ENCODE data around the gene NKAIN2.
"Not testable (repeated sequence)": the region's sequence is repeated elsewhere in the genome, so short reads cannot be mapped to it uniquely, and the experiment has no call there.

The NKAIN2 gene

DNA sequence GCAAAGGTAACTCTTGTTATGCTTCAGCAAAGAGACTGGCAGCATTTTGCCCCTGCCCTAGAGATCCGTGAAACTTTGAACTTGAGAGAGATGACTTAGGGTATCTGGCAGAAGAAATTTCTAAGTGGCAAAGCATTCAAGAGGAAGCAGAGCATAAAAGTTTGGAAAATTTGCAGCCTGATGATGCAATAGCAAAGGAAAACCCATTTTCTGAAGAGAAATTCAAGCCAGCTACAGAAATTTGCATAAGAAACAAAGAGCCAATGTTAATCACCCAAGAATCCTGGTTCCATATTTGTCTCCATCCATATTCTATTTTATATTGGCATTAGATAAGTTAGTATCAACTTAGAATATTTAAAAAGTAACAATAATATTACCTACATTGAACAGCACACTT is 934.1 kb downstream of the NKAIN2 start:
- DNase-seq, result not testable (repeated sequence)

DNA sequence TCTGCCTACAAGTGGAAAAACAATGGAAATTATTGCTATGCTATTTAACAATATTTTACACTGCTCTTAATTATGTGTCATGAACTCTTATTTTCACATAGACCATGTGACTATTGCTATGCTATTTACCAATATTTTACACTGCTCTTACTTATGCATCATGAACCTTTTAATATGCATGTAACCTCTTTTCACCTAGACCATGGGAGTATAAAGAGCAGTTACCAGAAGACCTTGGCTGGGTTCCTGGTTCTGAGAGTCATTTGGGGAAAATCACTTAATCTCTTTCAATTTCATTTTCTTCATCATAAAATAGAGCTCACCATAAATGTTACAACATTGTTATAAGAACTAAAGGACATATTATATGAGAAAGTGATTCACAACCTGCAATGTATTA is 934.8 kb downstream of the NKAIN2 start:
- no peak for DNase-seq

DNA sequence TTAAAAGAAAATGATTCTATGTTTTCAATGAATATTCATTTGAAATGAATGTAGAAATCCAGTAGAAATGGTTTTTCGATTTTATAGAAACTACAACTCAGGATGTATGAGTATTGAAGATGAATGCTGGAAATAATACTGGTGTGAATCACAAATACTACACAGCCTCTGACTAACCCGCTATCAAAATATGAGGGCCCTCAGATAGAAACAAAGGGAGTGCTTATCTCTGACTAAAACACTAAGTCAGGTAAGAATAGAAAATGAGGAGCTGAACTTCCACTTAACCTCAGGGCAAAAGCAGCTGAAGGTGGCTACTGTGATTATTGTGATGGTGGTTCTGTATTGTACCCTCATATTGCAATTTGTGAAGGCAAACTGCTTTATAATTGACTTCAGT is 937.7 kb downstream of the NKAIN2 start:
- no peak for DNase-seq

DNA sequence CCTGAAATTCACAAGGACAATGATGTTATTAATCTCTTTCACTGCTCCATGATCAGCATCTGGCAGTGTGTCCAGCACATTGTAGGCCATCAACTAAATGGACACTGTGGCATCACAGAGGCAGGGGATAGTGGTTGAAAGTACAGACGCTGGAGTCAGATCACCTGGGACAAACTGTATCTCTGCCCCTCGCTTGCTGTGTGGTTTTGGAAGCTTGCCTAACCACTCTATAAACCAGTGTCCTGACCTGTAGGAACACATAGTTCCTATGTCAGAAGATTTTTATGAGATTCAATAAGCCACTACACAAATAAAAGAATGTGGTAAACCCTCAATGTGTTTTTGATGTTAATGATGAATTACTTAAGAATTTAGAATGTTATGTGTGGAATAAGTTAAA is 939.3 kb downstream of the NKAIN2 start:
- DNase-seq, result no peak

DNA sequence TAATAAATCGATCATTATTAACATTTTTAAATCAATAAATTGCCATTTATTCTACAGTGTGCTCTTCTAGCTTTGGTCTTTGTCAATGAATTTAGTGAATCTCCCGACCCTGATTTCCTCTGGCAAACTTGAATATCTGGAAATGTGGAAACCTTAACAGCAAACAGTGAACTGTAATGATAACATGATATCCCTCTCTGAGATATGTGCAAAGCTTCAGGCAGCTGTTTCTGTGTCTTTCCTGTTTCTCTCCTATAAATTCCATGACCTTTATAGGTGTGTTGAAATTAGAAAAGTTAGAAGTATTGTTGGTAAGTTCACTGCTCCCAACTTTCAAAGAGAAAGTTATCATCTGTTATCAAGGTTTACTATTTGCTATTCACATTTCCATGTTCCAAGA is 939.8 kb downstream of the NKAIN2 start:
- DNase-seq, result no peak

DNA sequence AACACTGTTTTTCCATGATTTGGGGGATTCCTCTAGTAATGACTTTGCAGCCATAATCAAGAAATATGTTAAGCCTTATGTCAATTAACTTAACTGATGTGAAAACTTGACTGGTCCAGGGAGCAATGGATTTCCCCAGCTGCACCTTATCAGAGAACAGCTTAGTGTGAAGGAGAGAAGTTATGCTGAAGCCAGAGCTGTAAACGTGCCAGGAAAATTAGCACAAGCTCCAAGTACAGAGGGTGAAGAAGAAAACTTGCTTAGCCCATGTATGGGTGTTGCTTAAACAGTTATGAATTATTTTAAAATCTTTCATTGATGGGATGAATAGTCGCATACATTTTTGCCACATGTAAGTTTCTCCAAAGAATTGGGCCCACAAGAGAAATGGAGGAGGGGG is 943.7 kb downstream of the NKAIN2 start:
- no peak for DNase-seq

DNA sequence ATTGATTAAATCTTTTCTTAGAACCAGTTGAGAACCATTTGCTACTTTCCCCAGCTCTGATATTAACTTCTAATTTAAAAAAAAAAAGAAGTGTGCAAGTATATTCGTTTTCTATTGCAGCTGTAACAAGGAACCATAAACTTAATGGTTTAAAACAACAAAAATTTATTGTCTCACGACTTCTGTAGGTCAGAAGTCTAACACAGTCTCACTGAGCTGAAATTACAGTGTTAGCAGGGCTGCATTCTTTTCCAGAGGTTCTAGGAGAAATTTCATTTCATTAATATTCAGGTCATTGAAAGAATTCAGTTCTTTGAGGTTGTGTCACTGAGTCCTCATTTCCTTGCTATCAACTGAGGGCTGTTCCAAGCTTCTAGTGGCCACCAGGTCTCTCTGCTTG is 945.1 kb downstream of the NKAIN2 start:
- DNase-seq, result no peak

DNA sequence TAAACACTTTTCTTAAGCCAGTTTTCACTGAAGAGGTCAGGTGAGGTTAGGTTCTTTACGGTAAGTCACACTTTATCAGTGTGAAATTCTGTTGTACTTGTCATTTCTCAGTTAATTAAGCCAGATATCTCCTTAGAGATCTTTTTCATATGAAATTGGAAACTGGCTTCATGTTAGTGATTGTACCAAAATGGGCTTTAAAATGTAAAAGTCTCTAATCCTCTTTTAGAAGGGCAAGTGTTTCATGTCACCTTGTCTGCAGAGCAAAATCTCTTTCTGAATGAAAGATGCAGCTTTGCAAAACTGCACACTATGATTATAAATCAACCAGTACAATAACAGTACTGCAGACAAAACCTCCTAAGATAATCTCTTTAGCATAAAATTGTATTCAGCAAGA is 949.3 kb downstream of the NKAIN2 start:
- no peak for DNase-seq

DNA sequence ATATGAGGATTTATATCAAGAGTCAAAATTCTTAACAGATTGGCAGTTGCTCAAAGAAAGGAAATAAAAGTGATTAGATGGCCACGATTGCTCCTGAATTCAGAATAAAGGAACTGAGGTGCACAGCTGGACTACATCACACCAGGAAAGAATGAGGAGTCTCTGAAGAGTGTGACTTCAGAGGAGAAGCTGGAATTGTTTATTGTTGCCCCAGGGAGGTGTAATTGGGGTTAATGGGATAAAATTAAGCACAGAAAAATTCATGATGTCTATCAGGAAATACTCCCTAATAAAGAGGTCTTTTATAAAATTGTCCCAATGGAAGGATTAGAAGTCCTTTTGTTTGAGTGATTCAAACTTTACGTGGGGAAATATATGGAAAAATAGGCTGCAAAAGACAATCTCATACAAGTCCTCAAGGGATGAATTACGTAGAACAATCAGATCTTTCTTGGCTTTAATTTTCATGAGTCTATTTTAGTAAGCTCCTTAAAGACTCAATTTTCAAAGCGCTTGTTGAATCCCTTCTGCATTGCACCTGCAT is 950.0 kb downstream of the NKAIN2 start:
- DNase-seq, result no peak

DNA sequence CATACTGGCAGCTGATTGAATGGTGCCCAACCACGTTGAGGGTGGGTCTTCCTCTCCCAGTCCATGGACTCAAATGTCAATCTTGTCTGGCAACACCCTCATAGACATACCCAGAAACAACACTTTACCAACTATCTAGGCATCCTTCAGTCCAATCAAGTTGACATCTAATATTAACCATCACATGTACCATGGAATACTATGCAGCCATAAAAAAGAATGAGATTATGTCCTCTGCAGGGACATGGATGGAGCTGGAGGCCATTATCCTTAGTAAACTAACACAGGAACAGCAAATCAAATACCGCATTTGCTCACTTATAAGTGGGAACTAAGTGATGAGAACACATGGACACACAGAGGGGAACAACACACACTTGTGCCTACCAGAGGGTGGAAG is 951.7 kb downstream of the NKAIN2 start:
- DNase-seq, result no peak

DNA sequence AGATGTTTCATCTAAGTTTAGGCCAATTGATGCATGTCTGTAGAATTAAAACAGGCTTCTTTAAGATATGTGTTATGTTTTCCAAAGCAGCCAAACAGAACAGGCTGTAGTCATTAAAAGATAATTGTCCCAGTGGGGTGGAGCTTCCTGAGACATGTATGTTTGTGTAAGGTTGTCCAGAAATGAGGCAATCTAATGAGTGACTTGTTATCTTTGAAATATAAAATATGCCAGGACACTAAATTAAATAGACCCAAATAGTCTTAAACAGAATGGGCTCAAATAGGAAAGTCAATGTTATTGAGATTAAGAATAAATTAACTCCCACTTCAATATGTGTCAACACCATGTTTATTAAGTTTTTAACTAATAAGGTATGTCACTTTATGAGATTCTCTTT is 953.9 kb downstream of the NKAIN2 start:
- no peak for DNase-seq

DNA sequence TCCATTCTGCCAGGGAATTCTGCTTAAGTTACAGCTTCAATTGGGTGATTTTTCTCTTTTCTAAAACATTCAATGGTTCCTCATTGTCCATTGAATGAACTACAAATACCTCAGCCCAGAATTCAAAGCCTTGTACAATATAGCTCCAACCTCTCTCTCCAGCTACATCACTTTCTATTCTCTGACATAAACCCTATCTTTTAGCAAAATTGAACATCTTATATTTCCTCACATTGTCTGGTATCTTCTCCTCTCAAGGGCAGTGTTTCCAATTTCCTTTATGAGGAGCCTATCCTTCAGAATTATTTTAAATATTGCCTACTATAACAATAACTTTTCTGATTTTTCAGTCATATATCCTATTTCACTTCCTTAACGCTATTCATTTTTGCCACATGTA is 955.0 kb downstream of the NKAIN2 start:
- no peak for DNase-seq

DNA sequence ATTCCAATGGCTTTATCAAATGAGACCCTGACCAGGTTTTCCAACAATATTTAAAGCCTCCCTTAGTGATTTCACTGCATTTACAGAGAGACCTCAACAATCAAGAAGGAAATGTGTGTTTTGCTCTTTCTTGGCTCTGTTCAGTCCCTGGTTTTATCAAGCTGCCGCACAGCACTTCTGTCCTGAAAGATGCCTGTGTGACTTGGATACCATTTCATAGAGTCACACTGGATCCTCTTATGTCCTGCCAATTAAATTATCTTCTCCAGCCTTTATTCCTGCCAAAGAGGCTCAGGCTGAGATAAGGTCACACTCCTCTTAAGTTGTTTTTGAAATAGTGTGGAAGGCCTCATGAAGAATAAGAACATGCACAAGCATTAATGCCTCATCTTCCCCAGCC is 961.6 kb downstream of the NKAIN2 start:
- no peak for DNase-seq

DNA sequence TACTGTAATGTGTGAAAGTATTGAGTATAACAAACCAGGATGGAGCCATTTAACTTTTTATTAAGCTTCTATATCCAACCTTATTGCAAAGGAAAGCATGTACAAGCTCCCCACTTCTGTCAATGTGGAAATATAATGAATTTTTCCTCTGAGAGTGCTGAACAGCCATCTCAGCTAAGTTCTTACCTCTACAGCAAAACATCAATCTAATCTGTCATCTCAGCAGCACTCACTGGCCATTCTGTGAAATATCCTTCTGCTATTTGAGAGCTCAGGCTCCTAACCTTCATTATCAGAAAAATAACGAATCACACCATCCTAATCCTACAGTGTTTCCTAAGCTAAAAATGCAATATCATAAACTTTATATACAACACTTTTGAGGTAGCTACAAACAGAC is 964.6 kb downstream of the NKAIN2 start:
- no peak for DNase-seq

DNA sequence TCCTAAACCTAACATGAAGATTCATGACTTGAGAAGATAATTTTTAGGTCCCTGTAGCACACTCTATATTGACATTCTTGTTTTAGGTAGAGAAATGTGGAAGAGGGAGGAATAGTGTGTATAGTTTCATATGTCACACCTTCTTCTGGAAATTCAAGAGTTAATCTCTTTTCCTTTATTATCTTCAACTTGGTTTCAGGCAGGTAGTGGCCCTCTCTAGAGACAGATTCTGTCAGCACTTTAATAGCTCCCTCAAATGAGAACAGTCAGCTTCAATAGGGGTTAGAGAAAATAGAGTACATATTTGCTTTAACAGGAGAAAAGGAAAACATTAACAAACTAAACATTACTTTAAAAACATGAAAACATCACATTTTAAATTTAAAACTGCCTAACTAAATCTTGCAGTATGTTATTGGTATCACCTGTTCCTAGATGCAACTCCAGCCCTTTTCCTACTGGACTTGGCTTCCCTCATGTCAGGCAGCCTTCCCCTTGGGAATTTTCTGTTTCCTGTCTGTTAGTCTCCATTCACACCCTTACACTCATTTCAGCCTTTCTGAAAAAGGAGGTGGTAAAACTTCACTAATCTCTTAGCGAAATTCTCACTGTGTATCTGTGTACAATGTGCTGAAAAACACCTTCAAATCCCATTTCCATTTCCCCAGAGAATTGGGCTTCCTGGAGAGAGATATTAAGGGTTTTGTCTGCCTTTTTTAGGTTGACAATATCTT is 966.3 kb downstream of the NKAIN2 start:
- DNase-seq, result no peak

DNA sequence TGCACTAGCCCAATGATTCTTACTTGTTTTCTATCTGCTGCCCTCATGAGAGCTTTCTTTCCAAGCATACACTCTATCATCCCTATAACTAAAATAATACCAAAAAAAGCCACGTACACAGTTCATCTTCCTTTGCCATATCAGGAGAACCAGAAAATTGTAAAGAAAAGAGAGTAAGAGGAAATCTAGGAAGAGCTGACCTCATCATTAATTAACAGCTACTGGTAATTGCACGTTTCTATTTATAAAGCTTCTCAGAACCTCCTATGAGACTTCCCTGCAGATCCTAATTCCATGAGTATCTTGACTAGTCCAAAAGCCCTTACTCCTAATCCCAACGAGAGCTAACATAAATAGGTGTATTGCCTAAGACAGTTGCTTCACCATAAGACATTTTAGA is 967.1 kb downstream of the NKAIN2 start:
- no peak for DNase-seq

DNA sequence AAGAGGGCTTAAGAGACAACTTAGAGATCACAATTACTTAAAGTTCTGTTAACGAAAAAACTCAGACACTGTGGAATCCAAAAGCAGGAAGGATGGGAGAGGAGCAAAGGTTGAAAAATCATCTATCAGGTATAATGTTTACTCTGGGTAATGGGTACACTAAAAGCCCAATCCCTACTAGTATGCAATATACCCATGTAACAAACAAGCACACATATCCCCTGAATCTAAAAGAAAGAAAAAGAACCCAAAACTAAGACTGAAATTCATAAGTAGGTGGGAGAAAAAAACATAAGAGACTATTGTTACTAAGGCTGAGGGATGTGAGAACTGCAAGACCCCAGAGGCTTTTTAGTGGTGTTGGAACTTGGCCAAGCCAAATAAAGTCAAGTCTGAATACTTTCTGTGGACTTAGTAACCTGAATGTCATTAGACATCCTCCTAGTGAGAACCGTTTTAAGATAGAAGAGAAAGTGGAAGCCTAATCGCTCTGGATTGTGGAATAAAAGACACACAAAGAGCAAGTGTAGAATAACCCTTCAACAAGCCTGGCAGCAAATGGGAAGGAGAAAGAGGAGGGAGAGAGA is 969.2 kb downstream of the NKAIN2 start:
- no peak for DNase-seq

DNA sequence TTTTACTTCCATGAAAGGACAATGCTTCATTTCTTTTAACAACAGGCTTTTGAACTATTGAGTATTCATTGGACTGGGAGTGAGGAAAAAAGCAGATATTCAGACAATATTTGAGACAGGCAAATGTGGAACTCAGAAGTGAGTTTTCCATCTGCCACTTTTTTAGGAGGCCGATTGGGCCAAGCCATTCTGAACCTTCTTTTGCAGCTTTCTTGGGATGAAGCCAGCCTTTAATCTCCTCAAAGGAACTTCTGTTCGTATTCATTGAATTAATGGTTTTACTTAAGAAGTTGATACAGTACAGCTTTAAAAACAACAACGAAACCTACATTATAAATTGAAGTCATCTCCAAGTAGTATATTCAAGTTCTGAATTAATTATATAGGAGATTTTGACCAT is 971.5 kb downstream of the NKAIN2 start:
- no peak for DNase-seq

DNA sequence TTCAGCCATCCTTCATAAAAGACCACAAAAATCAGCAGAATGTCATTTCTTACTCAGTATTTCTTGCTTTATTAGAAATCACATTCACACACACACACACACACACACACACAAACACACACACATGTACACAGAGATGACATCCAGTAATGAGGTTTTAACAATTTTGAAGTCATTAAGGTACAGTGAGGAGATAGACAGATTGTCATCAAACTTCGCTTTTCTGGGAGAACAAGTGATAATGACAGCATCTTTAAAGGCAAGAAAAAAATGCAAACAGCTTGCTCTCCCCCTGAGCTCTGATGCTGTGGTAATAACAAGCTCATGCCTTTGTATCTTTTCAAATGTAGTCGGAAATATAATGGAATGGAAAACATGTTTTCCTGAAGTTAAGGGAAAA is 974.2 kb downstream of the NKAIN2 start:
- no peak for DNase-seq

DNA sequence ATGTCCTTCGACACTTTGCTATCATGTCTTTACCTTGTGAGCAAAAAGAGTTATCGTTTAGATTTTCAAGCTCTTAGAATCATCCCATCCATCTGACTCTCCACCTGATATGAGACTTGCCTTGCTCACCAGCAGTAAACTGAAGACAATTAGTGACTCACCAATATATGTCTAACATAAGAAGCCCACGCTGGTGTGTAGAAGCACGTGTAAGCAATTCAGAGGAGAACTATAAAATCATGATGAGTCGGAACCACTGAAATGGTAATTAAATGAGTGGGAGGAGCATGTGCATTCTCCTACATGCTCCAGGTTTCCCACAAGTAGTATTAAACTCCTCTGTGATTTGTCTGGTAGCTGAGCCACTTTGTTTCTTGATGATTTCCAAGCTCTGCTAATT is 977.0 kb downstream of the NKAIN2 start:
- DNase-seq, result no peak

DNA sequence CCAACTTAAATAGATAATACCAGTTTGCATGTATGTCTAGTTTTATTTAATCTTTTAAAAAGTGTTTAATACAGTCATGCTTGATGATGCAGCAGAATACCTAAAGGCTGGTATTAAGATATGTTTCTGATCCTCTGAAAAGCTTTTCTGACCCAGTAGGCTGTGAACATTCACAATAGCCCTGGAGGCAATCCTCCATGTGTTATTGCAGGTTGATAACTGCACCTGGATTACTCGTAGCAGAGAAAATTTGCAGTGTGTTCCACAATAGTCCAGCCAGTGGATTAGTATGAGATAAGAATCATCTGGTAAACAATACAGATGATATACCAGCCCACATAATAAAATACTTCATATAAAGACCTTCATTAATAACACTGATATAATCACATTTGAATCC is 979.7 kb downstream of the NKAIN2 start:
- no peak for DNase-seq

DNA sequence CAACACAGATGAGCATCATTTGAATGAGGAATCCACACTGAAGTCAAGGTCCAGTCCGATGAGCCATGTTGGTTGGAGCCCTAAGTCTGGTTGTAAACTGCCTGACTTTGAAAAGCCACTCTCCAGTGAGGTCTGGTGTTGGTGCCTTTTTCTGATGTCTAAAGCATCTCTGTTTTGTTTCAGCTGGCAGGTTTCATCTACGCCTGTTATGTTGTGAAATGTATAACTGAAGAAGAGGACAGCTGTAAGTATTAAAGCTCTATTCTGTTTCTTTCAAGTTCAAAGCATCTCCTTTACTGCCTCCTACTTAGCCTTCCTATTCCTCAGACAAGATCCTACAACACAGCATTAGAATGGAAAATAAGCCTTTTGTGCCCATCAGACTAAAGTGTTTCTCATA is 987.5 kb downstream of the NKAIN2 start:
- DNase-seq, result no peak

DNA sequence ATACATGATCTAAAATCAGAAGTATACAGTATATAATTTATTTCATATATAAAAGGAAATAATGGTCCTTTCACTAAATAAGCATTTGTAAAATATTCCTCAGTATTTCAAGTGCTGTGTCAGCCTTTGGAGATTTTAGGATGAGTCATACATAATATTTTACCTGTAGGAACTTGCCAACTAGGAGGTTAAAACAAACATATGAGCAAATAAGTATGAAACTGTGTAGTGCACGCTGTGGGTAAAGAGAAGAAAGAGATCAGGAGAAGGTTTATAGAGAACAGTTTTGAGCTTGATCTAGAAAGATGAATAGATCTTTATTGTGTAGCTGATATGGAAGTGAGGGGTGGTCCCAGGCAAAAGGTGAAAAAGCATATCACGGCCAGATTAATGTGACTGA is 988.7 kb downstream of the NKAIN2 start:
- DNase-seq, result no peak

DNA sequence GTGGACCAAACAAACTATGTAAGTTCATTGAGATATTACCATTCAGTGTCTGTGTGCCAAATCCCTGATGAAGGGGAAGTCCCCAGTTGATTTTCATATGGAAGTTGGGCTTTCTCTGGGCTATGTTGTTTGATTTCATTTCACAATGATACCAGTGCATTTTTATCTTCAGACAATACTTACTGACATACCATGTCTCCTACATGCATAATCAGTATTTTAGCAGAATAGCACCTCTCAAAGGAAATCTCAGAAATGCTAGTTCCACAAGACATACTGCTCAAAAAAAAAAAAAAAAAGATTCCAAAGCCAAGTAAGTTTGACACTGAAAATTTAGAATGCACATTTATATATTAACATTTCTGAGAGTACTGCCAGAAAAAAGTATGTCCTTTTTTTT is 989.7 kb downstream of the NKAIN2 start:
- no peak for DNase-seq

Measured in stimulated activated CD4-positive, alpha-beta T cell treated with anti-CD3 and anti-CD28 coated beads, Interleukin-4, amount 100 ng/mL, for 1 hour (primary cell).